WTC11 (cell line): ENCODE results near the gene IQCF2. TPM values are rescaled to one million over a fixed set of nuclear protein-coding genes. Genes with fewer than 3 reads are reported as not detected.

Experiments used
- ATAC-seq: fragments of 200-7000 bp; cut with Tn5 transposase; 2 replicates; pipeline ENCODE4 v1.10.0; 2021; ENCODE audit warnings: mild to moderate bottlenecking, moderate library complexity
- CTCF ChIA-PET: fragments of 300-600 bp; sonication (Branson Sonifier 250); formaldehyde crosslinking; loops from one replicate; lab custom pipeline; 2021; ENCODE audit warnings: antibody characterized with exemption; lab: Charles Lee
- POLR2A ChIA-PET: fragments of 350-600 bp; sonication (Branson Sonifier 250); formaldehyde crosslinking; loops from one replicate; lab custom pipeline; 2021; ENCODE audit warnings: antibody characterized with exemption; lab: Charles Lee
- DNase-seq: peaks from one replicate; pipeline ENCODE4 v3.0.0; 2021; ENCODE audit warnings: low spot score
- H3K27ac Mint-ChIP-seq: 2 replicates; pipeline ENCODE4 v1.8.0; 2021; ENCODE audit warnings: mixed read lengths
- H3K27me3 Mint-ChIP-seq: 2 replicates; pipeline ENCODE4 v1.8.0; 2021; ENCODE audit warnings: low read depth, mild to moderate bottlenecking, moderate library complexity, mixed read lengths
- H3K36me3 Mint-ChIP-seq: 2 replicates; pipeline ENCODE4 v1.8.0; 2021; ENCODE audit warnings: mixed read lengths
- H3K4me1 Mint-ChIP-seq: 2 replicates; pipeline ENCODE4 v1.8.0; 2022; ENCODE audit warnings: mixed read lengths
- H3K4me3 Mint-ChIP-seq: 2 replicates; pipeline ENCODE4 v1.8.0; 2021; ENCODE audit warnings: mild to moderate bottlenecking, moderate library complexity, mixed read lengths
- H3K9me3 Mint-ChIP-seq: 2 replicates; pipeline ENCODE4 v1.8.0; 2021; ENCODE audit warnings: mixed read lengths
- IRF2 ChIP-seq: sonication (generic); formaldehyde crosslinking; IDR thresholded peaks from 2 replicates; pipeline ENCODE4 v1.8.0; 2022; ENCODE audit warnings: low read depth, missing genetic modification reagents, borderline replicate concordance
- TCF7 ChIP-seq: sonication (generic); formaldehyde crosslinking; IDR thresholded peaks from 2 replicates; pipeline ENCODE4 v1.8.0; 2022; ENCODE audit warnings: mild to moderate bottlenecking, low read depth, missing genetic modification reagents, moderate library complexity
- ZNF121 ChIP-seq: sonication (generic); formaldehyde crosslinking; IDR thresholded peaks from 2 replicates; pipeline ENCODE4 v1.8.0; 2023; ENCODE audit warnings: missing genetic modification reagents
- ZNF138 ChIP-seq: sonication (generic); formaldehyde crosslinking; conservative IDR thresholded peaks from 2 replicates; pipeline ENCODE4 v1.8.1; 2022; ENCODE audit warnings: mild to moderate bottlenecking, moderate library complexity, missing genetic modification reagents
- ZNF317 ChIP-seq: sonication (generic); formaldehyde crosslinking; IDR thresholded peaks from 2 replicates; pipeline ENCODE4 v1.8.1; 2023; ENCODE audit warnings: low read depth, mild to moderate bottlenecking, moderate library complexity, missing genetic modification reagents, borderline replicate concordance
- total RNA-seq: library from RNA; stranded (reverse); gene quantifications from 3 replicates; pipeline ENCODE4 v1.2.3, GENCODE V29; 2021
- TF ChIP-seq, protein P1 (sequence below): sonication (generic); formaldehyde crosslinking; IDR thresholded peaks from 2 replicates; pipeline ENCODE4 v1.8.1; 2022; ENCODE audit warnings: low read depth, missing genetic modification reagents, borderline replicate concordance
- TF ChIP-seq, protein P2 (sequence below): sonication (generic); formaldehyde crosslinking; IDR thresholded peaks from 2 replicates; pipeline ENCODE4 v1.8.0; 2023; ENCODE audit warnings: mild to moderate bottlenecking, missing genetic modification reagents
- TF ChIP-seq, protein P3 (sequence below): sonication (generic); formaldehyde crosslinking; IDR thresholded peaks from 2 replicates; pipeline ENCODE4 v1.8.0; 2022; ENCODE audit warnings: missing genetic modification reagents
- TF ChIP-seq, protein P4 (sequence below): fragments of 250-450 bp; sonication (Bioruptor Pico); IDR thresholded peaks from 2 replicates; pipeline ENCODE4 v1.8.0; 2021; ENCODE audit warnings: mild to moderate bottlenecking
- TF ChIP-seq, protein P5 (sequence below): fragments of 200-600 bp; IDR thresholded peaks from 2 replicates; pipeline ENCODE4 v1.8.0; 2022; ENCODE audit warnings: antibody characterized with exemption
- TF ChIP-seq, protein P6 (sequence below): sonication (generic); formaldehyde crosslinking; IDR thresholded peaks from 2 replicates; pipeline ENCODE4 v1.8.1; 2022; ENCODE audit warnings: missing genetic modification reagents, borderline replicate concordance
- TF ChIP-seq, protein P7 (sequence below): sonication (generic); formaldehyde crosslinking; IDR thresholded peaks from 2 replicates; pipeline ENCODE4 v1.8.0; 2022; ENCODE audit warnings: mild to moderate bottlenecking, missing genetic modification reagents
- TF ChIP-seq, protein P8 (sequence below): sonication (generic); formaldehyde crosslinking; IDR thresholded peaks from 2 replicates; pipeline ENCODE4 v1.8.1; 2023; ENCODE audit warnings: mild to moderate bottlenecking, missing genetic modification reagents, moderate library complexity

IQCF2 gene
- total RNA-seq, 1 experiment from 2014 or later = not detected

DNA sequence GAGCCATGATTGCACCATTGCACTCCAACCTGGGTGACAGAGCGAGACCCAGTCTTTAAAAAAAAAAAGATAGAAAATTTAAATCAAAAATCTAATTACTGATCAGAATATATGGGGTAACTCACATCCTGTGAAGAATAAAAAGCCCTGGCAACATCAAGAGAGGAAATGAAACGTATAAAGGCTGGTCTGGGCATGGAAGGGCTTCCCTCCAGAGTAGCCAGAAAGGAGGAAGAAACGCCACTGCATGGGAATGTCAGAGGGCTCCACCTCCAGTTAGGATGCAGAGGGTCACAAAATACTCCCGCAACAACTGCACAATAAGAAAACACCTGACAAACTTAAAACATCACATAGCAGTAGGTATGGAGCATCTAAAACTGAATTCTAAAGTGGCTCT, 46.6 kb downstream of the IQCF2 start:
- peaks cover 6% of the 10 kb centered on the region for H3K27me3 Mint-ChIP-seq
- ATAC-seq (no peak), DNase-seq (no peak)
- ChIA-PET POLR2A (no interaction called here), CTCF (no interaction called here)
- peaks cover 55% of the 10 kb centered on the region for H3K9me3 Mint-ChIP-seq
- TF ChIP-seq ZNF138 (CRISPR knock-in tag) (no peak), TCF7 (CRISPR knock-in tag) (no peak), ZNF121 (no peak), ZNF317 (CRISPR knock-in tag) (no peak), IRF2 (CRISPR knock-in tag) (no peak)
- TF ChIP-seq, protein P1, sequence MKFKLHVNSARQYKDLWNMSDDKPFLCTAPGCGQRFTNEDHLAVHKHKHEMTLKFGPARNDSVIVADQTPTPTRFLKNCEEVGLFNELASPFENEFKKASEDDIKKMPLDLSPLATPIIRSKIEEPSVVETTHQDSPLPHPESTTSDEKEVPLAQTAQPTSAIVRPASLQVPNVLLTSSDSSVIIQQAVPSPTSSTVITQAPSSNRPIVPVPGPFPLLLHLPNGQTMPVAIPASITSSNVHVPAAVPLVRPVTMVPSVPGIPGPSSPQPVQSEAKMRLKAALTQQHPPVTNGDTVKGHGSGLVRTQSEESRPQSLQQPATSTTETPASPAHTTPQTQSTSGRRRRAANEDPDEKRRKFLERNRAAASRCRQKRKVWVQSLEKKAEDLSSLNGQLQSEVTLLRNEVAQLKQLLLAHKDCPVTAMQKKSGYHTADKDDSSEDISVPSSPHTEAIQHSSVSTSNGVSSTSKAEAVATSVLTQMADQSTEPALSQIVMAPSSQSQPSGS = no peak
- TF ChIP-seq, protein P2, sequence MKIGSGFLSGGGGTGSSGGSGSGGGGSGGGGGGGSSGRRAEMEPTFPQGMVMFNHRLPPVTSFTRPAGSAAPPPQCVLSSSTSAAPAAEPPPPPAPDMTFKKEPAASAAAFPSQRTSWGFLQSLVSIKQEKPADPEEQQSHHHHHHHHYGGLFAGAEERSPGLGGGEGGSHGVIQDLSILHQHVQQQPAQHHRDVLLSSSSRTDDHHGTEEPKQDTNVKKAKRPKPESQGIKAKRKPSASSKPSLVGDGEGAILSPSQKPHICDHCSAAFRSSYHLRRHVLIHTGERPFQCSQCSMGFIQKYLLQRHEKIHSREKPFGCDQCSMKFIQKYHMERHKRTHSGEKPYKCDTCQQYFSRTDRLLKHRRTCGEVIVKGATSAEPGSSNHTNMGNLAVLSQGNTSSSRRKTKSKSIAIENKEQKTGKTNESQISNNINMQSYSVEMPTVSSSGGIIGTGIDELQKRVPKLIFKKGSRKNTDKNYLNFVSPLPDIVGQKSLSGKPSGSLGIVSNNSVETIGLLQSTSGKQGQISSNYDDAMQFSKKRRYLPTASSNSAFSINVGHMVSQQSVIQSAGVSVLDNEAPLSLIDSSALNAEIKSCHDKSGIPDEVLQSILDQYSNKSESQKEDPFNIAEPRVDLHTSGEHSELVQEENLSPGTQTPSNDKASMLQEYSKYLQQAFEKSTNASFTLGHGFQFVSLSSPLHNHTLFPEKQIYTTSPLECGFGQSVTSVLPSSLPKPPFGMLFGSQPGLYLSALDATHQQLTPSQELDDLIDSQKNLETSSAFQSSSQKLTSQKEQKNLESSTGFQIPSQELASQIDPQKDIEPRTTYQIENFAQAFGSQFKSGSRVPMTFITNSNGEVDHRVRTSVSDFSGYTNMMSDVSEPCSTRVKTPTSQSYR (CRISPR knock-in tag) = no peak
- TF ChIP-seq, protein P3, sequence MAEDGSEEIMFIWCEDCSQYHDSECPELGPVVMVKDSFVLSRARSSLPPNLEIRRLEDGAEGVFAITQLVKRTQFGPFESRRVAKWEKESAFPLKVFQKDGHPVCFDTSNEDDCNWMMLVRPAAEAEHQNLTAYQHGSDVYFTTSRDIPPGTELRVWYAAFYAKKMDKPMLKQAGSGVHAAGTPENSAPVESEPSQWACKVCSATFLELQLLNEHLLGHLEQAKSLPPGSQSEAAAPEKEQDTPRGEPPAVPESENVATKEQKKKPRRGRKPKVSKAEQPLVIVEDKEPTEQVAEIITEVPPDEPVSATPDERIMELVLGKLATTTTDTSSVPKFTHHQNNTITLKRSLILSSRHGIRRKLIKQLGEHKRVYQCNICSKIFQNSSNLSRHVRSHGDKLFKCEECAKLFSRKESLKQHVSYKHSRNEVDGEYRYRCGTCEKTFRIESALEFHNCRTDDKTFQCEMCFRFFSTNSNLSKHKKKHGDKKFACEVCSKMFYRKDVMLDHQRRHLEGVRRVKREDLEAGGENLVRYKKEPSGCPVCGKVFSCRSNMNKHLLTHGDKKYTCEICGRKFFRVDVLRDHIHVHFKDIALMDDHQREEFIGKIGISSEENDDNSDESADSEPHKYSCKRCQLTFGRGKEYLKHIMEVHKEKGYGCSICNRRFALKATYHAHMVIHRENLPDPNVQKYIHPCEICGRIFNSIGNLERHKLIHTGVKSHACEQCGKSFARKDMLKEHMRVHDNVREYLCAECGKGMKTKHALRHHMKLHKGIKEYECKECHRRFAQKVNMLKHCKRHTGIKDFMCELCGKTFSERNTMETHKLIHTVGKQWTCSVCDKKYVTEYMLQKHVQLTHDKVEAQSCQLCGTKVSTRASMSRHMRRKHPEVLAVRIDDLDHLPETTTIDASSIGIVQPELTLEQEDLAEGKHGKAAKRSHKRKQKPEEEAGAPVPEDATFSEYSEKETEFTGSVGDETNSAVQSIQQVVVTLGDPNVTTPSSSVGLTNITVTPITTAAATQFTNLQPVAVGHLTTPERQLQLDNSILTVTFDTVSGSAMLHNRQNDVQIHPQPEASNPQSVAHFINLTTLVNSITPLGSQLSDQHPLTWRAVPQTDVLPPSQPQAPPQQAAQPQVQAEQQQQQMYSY (CRISPR knock-in tag) = no peak
- TF ChIP-seq, protein P4, sequence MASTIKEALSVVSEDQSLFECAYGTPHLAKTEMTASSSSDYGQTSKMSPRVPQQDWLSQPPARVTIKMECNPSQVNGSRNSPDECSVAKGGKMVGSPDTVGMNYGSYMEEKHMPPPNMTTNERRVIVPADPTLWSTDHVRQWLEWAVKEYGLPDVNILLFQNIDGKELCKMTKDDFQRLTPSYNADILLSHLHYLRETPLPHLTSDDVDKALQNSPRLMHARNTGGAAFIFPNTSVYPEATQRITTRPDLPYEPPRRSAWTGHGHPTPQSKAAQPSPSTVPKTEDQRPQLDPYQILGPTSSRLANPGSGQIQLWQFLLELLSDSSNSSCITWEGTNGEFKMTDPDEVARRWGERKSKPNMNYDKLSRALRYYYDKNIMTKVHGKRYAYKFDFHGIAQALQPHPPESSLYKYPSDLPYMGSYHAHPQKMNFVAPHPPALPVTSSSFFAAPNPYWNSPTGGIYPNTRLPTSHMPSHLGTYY (CRISPR knock-in tag) = no peak
- TF ChIP-seq, protein P5, sequence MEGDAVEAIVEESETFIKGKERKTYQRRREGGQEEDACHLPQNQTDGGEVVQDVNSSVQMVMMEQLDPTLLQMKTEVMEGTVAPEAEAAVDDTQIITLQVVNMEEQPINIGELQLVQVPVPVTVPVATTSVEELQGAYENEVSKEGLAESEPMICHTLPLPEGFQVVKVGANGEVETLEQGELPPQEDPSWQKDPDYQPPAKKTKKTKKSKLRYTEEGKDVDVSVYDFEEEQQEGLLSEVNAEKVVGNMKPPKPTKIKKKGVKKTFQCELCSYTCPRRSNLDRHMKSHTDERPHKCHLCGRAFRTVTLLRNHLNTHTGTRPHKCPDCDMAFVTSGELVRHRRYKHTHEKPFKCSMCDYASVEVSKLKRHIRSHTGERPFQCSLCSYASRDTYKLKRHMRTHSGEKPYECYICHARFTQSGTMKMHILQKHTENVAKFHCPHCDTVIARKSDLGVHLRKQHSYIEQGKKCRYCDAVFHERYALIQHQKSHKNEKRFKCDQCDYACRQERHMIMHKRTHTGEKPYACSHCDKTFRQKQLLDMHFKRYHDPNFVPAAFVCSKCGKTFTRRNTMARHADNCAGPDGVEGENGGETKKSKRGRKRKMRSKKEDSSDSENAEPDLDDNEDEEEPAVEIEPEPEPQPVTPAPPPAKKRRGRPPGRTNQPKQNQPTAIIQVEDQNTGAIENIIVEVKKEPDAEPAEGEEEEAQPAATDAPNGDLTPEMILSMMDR = no peak
- TF ChIP-seq, protein P6, sequence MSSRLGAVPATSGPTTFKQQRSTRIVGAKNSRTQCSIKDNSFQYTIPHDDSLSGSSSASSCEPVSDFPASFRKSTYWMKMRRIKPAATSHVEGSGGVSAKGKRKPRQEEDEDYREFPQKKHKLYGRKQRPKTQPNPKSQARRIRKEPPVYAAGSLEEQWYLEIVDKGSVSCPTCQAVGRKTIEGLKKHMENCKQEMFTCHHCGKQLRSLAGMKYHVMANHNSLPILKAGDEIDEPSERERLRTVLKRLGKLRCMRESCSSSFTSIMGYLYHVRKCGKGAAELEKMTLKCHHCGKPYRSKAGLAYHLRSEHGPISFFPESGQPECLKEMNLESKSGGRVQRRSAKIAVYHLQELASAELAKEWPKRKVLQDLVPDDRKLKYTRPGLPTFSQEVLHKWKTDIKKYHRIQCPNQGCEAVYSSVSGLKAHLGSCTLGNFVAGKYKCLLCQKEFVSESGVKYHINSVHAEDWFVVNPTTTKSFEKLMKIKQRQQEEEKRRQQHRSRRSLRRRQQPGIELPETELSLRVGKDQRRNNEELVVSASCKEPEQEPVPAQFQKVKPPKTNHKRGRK (CRISPR knock-in tag) = no peak
- TF ChIP-seq, protein P7, sequence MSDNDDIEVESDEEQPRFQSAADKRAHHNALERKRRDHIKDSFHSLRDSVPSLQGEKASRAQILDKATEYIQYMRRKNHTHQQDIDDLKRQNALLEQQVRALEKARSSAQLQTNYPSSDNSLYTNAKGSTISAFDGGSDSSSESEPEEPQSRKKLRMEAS = no peak
- TF ChIP-seq, protein P8, sequence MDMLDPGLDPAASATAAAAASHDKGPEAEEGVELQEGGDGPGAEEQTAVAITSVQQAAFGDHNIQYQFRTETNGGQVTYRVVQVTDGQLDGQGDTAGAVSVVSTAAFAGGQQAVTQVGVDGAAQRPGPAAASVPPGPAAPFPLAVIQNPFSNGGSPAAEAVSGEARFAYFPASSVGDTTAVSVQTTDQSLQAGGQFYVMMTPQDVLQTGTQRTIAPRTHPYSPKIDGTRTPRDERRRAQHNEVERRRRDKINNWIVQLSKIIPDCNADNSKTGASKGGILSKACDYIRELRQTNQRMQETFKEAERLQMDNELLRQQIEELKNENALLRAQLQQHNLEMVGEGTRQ (CRISPR knock-in tag) = no peak
- H3K4me1 Mint-ChIP-seq = no peaks in the 10 kb centered on the region
- H3K4me3 Mint-ChIP-seq = no peak overlapping the region
- no peak overlapping the region for H3K27ac Mint-ChIP-seq
- H3K36me3 Mint-ChIP-seq = peaks cover 19% of the 10 kb centered on the region

Other genes with a start within 250 kb of the IQCF2 start
- 11.8 to 17.5 TPM (median 17.5 TPM) in 3 replicates for gene TEX264, start 190.4 kb upstream of the IQCF2 start, total RNA-seq
- gene GRM2, start 154.5 kb upstream of the IQCF2 start, total RNA-seq = 2.8 to 4.1 TPM (median 3.7 TPM) in 3 replicates
- not detected in 3 replicates for gene IQCF6, start 82.4 kb upstream of the IQCF2 start, total RNA-seq
- not detected in 3 replicates for gene IQCF5, start 14.0 kb downstream of the IQCF2 start, total RNA-seq
- not detected in 3 replicates for gene IQCF1, start 41.7 kb downstream of the IQCF2 start, total RNA-seq
- 47.0 to 49.9 TPM (median 49.4 TPM) in 3 replicates for gene RRP9, start 80.3 kb downstream of the IQCF2 start, total RNA-seq
- 2.8 to 2.9 TPM (median 2.8 TPM) in 3 replicates for gene PARP3, start 80.7 kb downstream of the IQCF2 start, total RNA-seq
- gene GPR62, start 93.8 kb downstream of the IQCF2 start, total RNA-seq = 0.24 to 0.55 TPM (median 0.46 TPM) in 3 replicates
- gene PCBP4, start 105.8 kb downstream of the IQCF2 start, total RNA-seq = 28.7 to 31.6 TPM (median 30.6 TPM) in 3 replicates
- 11.8 to 12.6 TPM (median 12.3 TPM) in 3 replicates for gene ABHD14B, start 112.4 kb downstream of the IQCF2 start, total RNA-seq
- 3.8 to 5.9 TPM (median 4.5 TPM) in 3 replicates for gene ABHD14A, start 113.4 kb downstream of the IQCF2 start, total RNA-seq
- 53.8 to 66.3 TPM (median 61.6 TPM) in 3 replicates for gene ACY1, start 121.9 kb downstream of the IQCF2 start, total RNA-seq
- gene RPL29, start 134.3 kb downstream of the IQCF2 start, total RNA-seq = 1,343 to 1,592 TPM (median 1,542 TPM) in 3 replicates
- gene DUSP7, start 195.0 kb downstream of the IQCF2 start, total RNA-seq = 15.9 to 18.8 TPM (median 16.2 TPM) in 3 replicates